Psoas muscle (tissue), 8 donors: ENCODE measurements around the gene KLK8. TPM values are rescaled to one million over a fixed set of nuclear protein-coding genes. Genes with fewer than 3 reads are reported as not detected.

Source experiments
- ATAC-seq, 4 donors: fragments of 200-7000 bp; cut with Tn5 transposase; one replicate each; pipeline ENCODE4 v1.9.1; 2020; ENCODE audit warnings: moderate library complexity in 3 of 4, mild to moderate bottlenecking in 2 of 4
- DNase-seq, 2 donors: peaks; one replicate each; pipeline ENCODE4 v3.0.0-alpha.2; 2020
- H3K27ac ChIP-seq: fragments of 200-600 bp; one replicate; pipeline ENCODE4 v1.8.0; 2022
- H3K27me3 ChIP-seq, 3 donors: fragments of 200-600 bp in 1 of 3; one replicate each; pipeline versions ENCODE4 v1.6.1 to v1.8.0; 2013 to 2022; ENCODE audit warnings: low read length in 2 of 3, mild to moderate bottlenecking in 2 of 3, moderate library complexity in 1 of 3; ENCODE audit not compliant: insufficient read depth in 3 of 3
- H3K36me3 ChIP-seq, 2 donors: fragments of 200-600 bp in 1 of 2; one replicate each; pipeline versions ENCODE4 v1.6.1 to v1.8.0; 2013 to 2022; ENCODE audit warnings: low read depth in 1 of 2, mild to moderate bottlenecking in 1 of 2, moderate library complexity in 1 of 2; ENCODE audit not compliant: insufficient read depth in 1 of 2
- H3K4me1 ChIP-seq: fragments of 200-600 bp; one replicate; pipeline ENCODE4 v1.8.0; 2022
- H3K4me3 ChIP-seq: fragments of 200-600 bp; one replicate; pipeline ENCODE4 v1.8.0; 2022; ENCODE audit warnings: mild to moderate bottlenecking
- H3K9me3 ChIP-seq: fragments of 200-600 bp; one replicate; pipeline ENCODE4 v1.8.0; 2022
- WGBS, 3 donors: extraction: QIAGEN DNeasy Blood & Tissue Kit; methylation state at CpG; one replicate each; pipeline versions ENCODE4 v1.1.6 to v1.1.7; 2013; 5-methylcytosine and 5-hydroxymethylcytosine counted together
- intact Hi-C, 2 donors: fragments of 100-400 bp; cut with DNase I; formaldehyde crosslinking; loops; one replicate each; pipeline versions ENCODE4 v1.11.0 to v1.14.2; 2022
- polyA plus RNA-seq, 3 donors: library from polyadenylated mRNA; stranded (reverse); fragments of 200-250 nt; gene quantifications; one replicate each; pipeline ENCODE4 v1.2.3, GENCODE V29; 2013
- total RNA-seq, 4 donors: library from RNA; stranded (reverse); fragmentation: NEBNext Ultra II Directional in 2 of 4; extraction: Animal tissue kit (Norgen Biotek cat#: 25700) in 2 of 4; gene quantifications; one replicate each; pipeline versions ENCODE4 v1.2.1 to v1.2.4, GENCODE V29; 2021 to 2023
- TF ChIP-seq, protein P1 (sequence below): fragments of 200-600 bp; IDR thresholded peaks from one replicate; pipeline ENCODE4 v1.8.0; 2022; ENCODE audit warnings: antibody characterized with exemption
- donor health status: healthy with polysubstance abuse.
- donor health status: DM: no; HTN: no; CAD: no; lungs with moderate emphysema.
- donor health status: Bipolar disorder and iron deficiency.
- donor health status: healthy.
- donor health status: DM: yes; HTN: yes; CAD: no.
- donor health status: DM: no; HTN: no; CAD: no.
- donor health status: DM: no; HTN: no; CAD: no.
- donor health status: DM: yes; HTN: yes; CAD: no.

Gene KLK8
- total and polyA plus RNA-seq, 7 donors = 0.09 to 0.76 TPM; not detected in 5

DNA sequence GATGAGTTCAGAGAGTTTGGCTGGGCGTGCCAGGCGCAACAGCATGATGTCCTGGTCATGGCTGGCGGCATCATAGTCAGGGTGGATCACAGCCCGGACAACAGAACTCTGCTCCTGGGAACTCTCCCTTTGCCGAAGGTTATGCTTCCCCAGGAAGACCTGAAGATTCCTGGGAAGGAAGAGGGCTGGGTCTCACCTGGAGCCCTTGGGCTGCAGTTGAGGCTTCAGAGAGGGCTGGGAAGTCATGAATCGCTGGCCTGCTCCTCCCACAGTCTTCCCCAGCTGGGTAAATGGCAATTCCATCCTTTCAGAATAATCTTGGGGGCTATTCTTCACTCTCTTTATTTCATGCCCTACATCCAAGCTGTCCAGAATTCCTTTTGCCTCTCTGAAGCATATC is 38.0 kb downstream of the KLK8 start:
- intact Hi-C loops = no loop called here
- no peak overlapping the region for H3K27ac ChIP-seq
- no peak overlapping the region for H3K4me3 ChIP-seq
- H3K9me3 ChIP-seq = no peaks in the 10 kb centered on the region
- ATAC-seq (no peak), DNase-seq (no peak)
- no peaks in the 10 kb centered on the region for H3K4me1 ChIP-seq
- TF ChIP-seq, protein P1, sequence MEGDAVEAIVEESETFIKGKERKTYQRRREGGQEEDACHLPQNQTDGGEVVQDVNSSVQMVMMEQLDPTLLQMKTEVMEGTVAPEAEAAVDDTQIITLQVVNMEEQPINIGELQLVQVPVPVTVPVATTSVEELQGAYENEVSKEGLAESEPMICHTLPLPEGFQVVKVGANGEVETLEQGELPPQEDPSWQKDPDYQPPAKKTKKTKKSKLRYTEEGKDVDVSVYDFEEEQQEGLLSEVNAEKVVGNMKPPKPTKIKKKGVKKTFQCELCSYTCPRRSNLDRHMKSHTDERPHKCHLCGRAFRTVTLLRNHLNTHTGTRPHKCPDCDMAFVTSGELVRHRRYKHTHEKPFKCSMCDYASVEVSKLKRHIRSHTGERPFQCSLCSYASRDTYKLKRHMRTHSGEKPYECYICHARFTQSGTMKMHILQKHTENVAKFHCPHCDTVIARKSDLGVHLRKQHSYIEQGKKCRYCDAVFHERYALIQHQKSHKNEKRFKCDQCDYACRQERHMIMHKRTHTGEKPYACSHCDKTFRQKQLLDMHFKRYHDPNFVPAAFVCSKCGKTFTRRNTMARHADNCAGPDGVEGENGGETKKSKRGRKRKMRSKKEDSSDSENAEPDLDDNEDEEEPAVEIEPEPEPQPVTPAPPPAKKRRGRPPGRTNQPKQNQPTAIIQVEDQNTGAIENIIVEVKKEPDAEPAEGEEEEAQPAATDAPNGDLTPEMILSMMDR = no peak
- H3K27me3 ChIP-seq = no peaks in the 10 kb centered on the region
- H3K36me3 ChIP-seq = no peaks in the 10 kb centered on the region
- 76 to 82% (median 82%) methylated on average over 6 of the region's 6 CpGs for WGBS, 3 donors

DNA sequence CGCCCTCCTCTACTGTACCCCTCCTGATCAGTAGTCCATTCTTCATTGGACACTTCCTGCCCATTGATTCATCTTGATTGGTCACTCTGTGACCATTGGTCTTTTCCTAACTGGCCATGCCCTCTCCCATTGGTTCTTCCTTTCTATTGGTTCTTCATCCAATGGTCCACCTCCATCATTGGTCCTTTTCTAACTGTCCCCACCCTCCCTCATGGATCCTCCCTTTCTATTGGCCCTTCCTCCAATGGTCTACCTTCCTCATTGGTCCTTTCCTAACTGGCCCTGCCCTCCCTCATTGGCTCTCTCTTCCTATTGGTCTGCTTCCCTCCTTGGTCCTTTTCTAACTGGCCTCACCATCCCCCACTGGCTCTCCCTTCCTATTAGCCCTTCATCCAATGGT is 39.2 kb downstream of the KLK8 start:
- H3K4me3 ChIP-seq = no peak overlapping the region
- H3K36me3 ChIP-seq = no peaks in the 10 kb centered on the region
- TF ChIP-seq, protein P1 = no peak

DNA sequence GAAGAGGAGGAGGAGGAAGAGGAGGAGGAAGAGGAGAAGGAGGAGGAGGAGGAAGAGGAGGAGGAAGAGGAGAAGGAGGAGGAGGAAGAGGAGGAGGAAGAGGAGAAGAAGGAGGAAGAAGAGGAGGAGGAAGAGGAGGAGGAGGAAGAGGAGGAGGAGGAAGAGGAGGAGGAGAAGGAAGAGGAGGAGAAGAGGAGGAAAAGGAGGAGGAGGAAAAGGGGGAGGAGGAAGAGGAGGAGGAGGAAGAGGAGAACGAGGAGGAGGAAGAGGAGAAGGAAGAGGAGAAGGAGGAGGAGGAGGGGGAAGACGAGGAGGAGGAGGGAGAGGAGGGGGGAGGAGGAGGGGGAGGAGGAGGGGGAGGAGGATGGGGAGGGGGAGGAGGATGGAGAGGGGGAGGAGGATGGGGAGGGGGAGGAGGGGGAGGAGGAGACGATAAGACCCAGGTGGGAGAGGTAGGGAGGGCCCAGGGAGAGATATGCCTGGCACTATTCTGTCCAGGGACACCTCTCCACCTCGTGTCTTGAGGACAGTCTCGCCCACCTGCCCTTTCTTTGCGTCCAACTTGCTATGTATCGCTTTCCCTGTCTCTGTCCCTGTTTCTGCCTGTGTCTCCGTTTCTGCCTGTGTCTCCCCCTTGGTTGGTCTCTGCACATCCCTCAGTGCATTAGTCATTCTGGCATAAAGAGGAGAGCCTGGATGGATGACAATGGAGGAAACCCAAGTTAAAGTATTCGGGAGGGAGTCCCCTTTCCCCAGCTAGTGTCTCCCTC is 41.5 kb downstream of the KLK8 start:
- TF ChIP-seq, protein P1 = no peak
- intact Hi-C loops = no loop called here
- 52 to 57% (median 55%) methylated on average over 6 to 8 of the region's 9 CpGs for WGBS, 3 donors
- Histone ChIP-seq H3K9me3 (no peaks in the 10 kb centered on the region), H3K4me3 (no peak overlapping the region), H3K27ac (no peak overlapping the region), H3K36me3 (no peaks in the 10 kb centered on the region), H3K27me3 (no peaks in the 10 kb centered on the region), H3K4me1 (no peaks in the 10 kb centered on the region)
- DNase-seq = no peak
- ATAC-seq = no peak

More for the DNA sequence above, 39.2 kb downstream of the KLK8 start:
- intact Hi-C loops = no loop called here
- WGBS, 3 donors = 90 to 95% (median 93%) methylated on average over 1 of the region's 1 CpG
- Histone ChIP-seq H3K9me3 (no peaks in the 10 kb centered on the region), H3K27ac (no peak overlapping the region), H3K27me3 (no peaks in the 10 kb centered on the region), H3K4me1 (no peaks in the 10 kb centered on the region)
- ATAC-seq (no peak), DNase-seq (no peak)

DNA sequence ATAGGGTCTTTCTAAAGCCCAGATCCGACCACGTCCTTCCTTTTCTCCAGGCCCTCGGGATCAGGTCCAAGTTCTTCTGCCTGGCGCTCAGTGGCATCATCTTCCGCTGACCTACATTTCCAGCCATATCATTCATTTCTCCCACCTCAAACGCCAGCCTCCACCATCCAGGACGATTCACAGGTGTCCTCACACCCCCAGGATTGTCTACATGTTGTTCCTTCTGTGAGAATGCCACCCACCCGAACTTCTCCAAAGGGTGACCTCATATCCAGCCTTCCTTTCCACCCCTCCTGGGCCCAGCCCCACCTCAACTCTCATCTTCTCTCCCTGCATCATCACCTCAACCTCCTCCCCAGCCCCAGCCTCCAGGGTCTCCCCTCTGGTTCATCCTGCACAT is 43.8 kb downstream of the KLK8 start:
- Histone ChIP-seq H3K9me3 (no peaks in the 10 kb centered on the region), H3K4me3 (no peak overlapping the region), H3K36me3 (no peaks in the 10 kb centered on the region), H3K27ac (no peak overlapping the region), H3K4me1 (no peaks in the 10 kb centered on the region), H3K27me3 (peaks cover 0 to 3% (median 0%) of the 10 kb centered on the region in 3 donors)
- intact Hi-C loops = no loop called here
- ATAC-seq (no peak), DNase-seq (no peak)
- TF ChIP-seq, protein P1 = no peak
- WGBS, 3 donors = 66 to 70% (median 67%) methylated on average over 8 of the region's 8 CpGs

DNA sequence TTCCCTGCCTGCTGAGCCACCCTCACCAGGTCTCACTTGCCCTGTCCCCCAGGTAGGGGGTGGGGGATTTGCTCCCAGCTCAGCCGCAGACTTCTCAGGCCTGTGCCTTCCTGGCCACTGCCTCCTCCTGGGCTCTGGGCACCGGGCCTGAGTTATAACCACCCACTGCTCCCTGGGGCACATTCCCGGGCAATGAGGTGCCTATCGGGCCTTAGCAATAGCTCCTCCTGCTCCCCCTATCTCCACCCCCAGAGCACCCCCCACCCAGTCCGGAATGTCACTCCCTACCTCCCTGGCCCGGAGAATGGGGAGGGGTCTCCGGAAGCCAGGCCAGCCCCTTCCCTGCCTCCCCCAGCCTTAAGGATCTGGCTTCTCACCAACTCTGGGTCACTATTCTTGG is 48.5 kb downstream of the KLK8 start, which contains the start of gene KLK5:
TSS of gene KLK5 (minus strand) at position 129 of the 400 bp plus-strand sequence. CDS start 381 bp downstream, outside the sequence.
- Histone ChIP-seq H3K27ac (no peak within 1 kb of the TSS), H3K9me3 (no peaks in the 10 kb centered on the region), H3K4me3 (no peak within 1 kb of the TSS), H3K36me3 (no peaks in the 10 kb centered on the region), H3K27me3 (peaks cover 0 to 8% (median 0%) of the 10 kb centered on the region in 3 donors), H3K4me1 (no peaks in the 10 kb centered on the region)
- WGBS, 3 donors = 6 to 11% (median 10%) methylated on average over 5 to 7 of the region's 7 CpGs
- ATAC-seq (no peak), DNase-seq (no peak)
- TF ChIP-seq, protein P1 = no peak
- intact Hi-C loops = no loop called here
